Neural crest cell (in vitro differentiated cells): ENCODE results near the gene PRKCZ. TPM values are rescaled to one million over a fixed set of nuclear protein-coding genes. Genes with fewer than 3 reads are reported as not detected.

Experiments used
- DNase-seq: peaks from one replicate; pipeline ENCODE4 v3.0.0; 2021; ENCODE audit warnings: low read depth, mixed read lengths, low spot score
- H3K27ac Mint-ChIP-seq: one replicate; pipeline ENCODE4 v1.8.0; 2021; ENCODE audit warnings: mild to moderate bottlenecking, mixed read lengths; ENCODE audit not compliant: unreplicated experiment
- H3K27me3 Mint-ChIP-seq: 2 replicates; pipeline ENCODE4 v1.8.0; 2021; ENCODE audit warnings: low read depth, mild to moderate bottlenecking, mixed read lengths
- H3K36me3 Mint-ChIP-seq: 2 replicates; pipeline ENCODE4 v1.8.0; 2021; ENCODE audit warnings: low read depth, mild to moderate bottlenecking, mixed read lengths
- H3K4me1 Mint-ChIP-seq: 2 replicates; pipeline ENCODE4 v1.8.0; 2021; ENCODE audit warnings: mixed read lengths
- H3K4me3 Mint-ChIP-seq: one replicate; pipeline ENCODE4 v1.8.0; 2021; ENCODE audit warnings: mild to moderate bottlenecking, mixed read lengths
- H3K9me3 Mint-ChIP-seq: 2 replicates; pipeline ENCODE4 v1.8.0; 2021; ENCODE audit warnings: mixed read lengths
- CTCF ChIP-seq: fragments of 200-600 bp; sonication (generic); conservative IDR thresholded peaks from 2 replicates; pipeline ENCODE4 v1.5.0; 2021; ENCODE audit warnings: antibody characterized with exemption, mild to moderate bottlenecking
- total RNA-seq: library from RNA; stranded (reverse); gene quantifications from 2 replicates; pipeline ENCODE4 v1.2.1, GENCODE V29; 2021

PRKCZ gene
- total RNA-seq, 1 donor from 2014 or later: 8.6 TPM

GRCh38 chr1:2206813-2207487 lies 156.7 kb downstream of the PRKCZ start:
- Mint-ChIP-seq H3K27ac (no peak overlapping the region), H3K36me3 (no peaks in the 10 kb centered on the region), H3K27me3 (no peaks in the 10 kb centered on the region), H3K4me3 (no peak overlapping the region), H3K4me1 (peaks cover 16% of the 10 kb centered on the region), H3K9me3 (no peaks in the 10 kb centered on the region)
- no peak for TF ChIP-seq CTCF
- DNase-seq: no peak

- no peak for DNase-seq
- Mint-ChIP-seq H3K36me3 (no peaks in the 10 kb centered on the region), H3K27me3 (no peaks in the 10 kb centered on the region), H3K4me1 (peaks cover 16% of the 10 kb centered on the region), H3K27ac (peak overlapping the region; percentile 50), H3K4me3 (peak overlapping the region; percentile 63), H3K9me3 (no peaks in the 10 kb centered on the region)
- TF ChIP-seq CTCF: no peak
Observed at GRCh38 chr1:2208309-2209239, 158.4 kb downstream of the PRKCZ start.

GRCh38 chr1:2209400-2210083 lies 159.3 kb downstream of the PRKCZ start:
- H3K4me3 Mint-ChIP-seq: peak overlapping the region; percentile 63
- TF ChIP-seq CTCF: no peak
- peaks cover 11% of the 10 kb centered on the region for H3K4me1 Mint-ChIP-seq
- no peaks in the 10 kb centered on the region for H3K9me3 Mint-ChIP-seq
- DNase-seq: no peak
- no peaks in the 10 kb centered on the region for H3K36me3 Mint-ChIP-seq
- no peaks in the 10 kb centered on the region for H3K27me3 Mint-ChIP-seq
- H3K27ac Mint-ChIP-seq: peak overlapping the region; percentile 50

GRCh38 chr1:2210084-2210653 lies 160.0 kb downstream of the PRKCZ start:
- TF ChIP-seq CTCF: no peak
- Mint-ChIP-seq H3K9me3 (no peaks in the 10 kb centered on the region), H3K27ac (no peak overlapping the region), H3K27me3 (no peaks in the 10 kb centered on the region), H3K36me3 (no peaks in the 10 kb centered on the region), H3K4me1 (peaks cover 11% of the 10 kb centered on the region), H3K4me3 (peak overlapping the region; percentile 61)
- DNase-seq: no peak

GRCh38 chr1:2210786-2211185 lies 160.6 kb downstream of the PRKCZ start:
- DNase-seq: no peak
- TF ChIP-seq CTCF: no peak
- Mint-ChIP-seq H3K27me3 (no peaks in the 10 kb centered on the region), H3K36me3 (no peaks in the 10 kb centered on the region), H3K4me3 (no peak overlapping the region), H3K27ac (no peak overlapping the region), H3K4me1 (peaks cover 11% of the 10 kb centered on the region), H3K9me3 (no peaks in the 10 kb centered on the region)
